Measurements from ENCODE around the gene MLLT1.

The MLLT1 gene

GRCh38 chr19:6269101-6269886 is 10.5 kb downstream of the MLLT1 start:
- Histone ChIP-seq H3K79me2 (ENCODE audit: control insufficient read depth, insufficient read depth, low read length, unreplicated experiment) (peaks cover 68% of the 10 kb centered on the region), H2AFZ (ENCODE audit: low read length, unreplicated experiment) (no peak overlapping the region), H3K4me3 (ENCODE audit: low read depth, low read length) (no peak overlapping the region), H3K27ac (ENCODE audit: low read depth, low read length) (no peak overlapping the region), H3K4me1 (ENCODE audit: control insufficient read depth, insufficient read depth, low read length, unreplicated experiment) (peaks cover 40% of the 10 kb centered on the region), H3K27me3 (ENCODE audit: insufficient read depth, low read length) (no peaks in the 10 kb centered on the region), H3K36me3 (ENCODE audit: insufficient read depth, low read length) (0 out of 2 replicates have a peak, but pooled peaks cover 3% of the 10 kb centered on the region)

GRCh38 chr19:6268382-6268771 is 11.4 kb downstream of the MLLT1 start:
- peaks cover 35% of the 10 kb centered on the region for H3K4me1 ChIP-seq (ENCODE audit: control insufficient read depth, insufficient read depth, low read length, unreplicated experiment)
- peaks cover 68% of the 10 kb centered on the region for H3K79me2 ChIP-seq (ENCODE audit: control insufficient read depth, insufficient read depth, low read length, unreplicated experiment)
- no peak overlapping the region for H2AFZ ChIP-seq (ENCODE audit: low read length, unreplicated experiment)
- 0 out of 2 replicates have a peak, but pooled peaks cover 3% of the 10 kb centered on the region for H3K36me3 ChIP-seq (ENCODE audit: insufficient read depth, low read length)
- no peak overlapping the region; the same call in 1 of the 2 replicates for H3K27ac ChIP-seq (ENCODE audit: low read depth, low read length)
- H3K27me3 ChIP-seq (ENCODE audit: insufficient read depth, low read length), result no peaks in the 10 kb centered on the region
- H3K4me3 ChIP-seq (ENCODE audit: low read depth, low read length), result no peak overlapping the region

- no peaks in the 10 kb centered on the region for H3K27me3 ChIP-seq (ENCODE audit: insufficient read depth, low read length)
- peaks cover 62% of the 10 kb centered on the region for H3K79me2 ChIP-seq (ENCODE audit: control insufficient read depth, insufficient read depth, low read length, unreplicated experiment)
- no peak overlapping the region for H2AFZ ChIP-seq (ENCODE audit: low read length, unreplicated experiment)
- no peak overlapping the region for H3K4me3 ChIP-seq (ENCODE audit: low read depth, low read length)
- H3K27ac ChIP-seq (ENCODE audit: low read depth, low read length), result no peak overlapping the region; the same call in 1 of the 2 replicates
- H3K4me1 ChIP-seq (ENCODE audit: control insufficient read depth, insufficient read depth, low read length, unreplicated experiment), result peaks cover 29% of the 10 kb centered on the region
- 0 out of 2 replicates have a peak, but pooled peaks cover 3% of the 10 kb centered on the region for H3K36me3 ChIP-seq (ENCODE audit: insufficient read depth, low read length)
Observed at GRCh38 chr19:6267552-6268381, 12.0 kb downstream of the MLLT1 start.

GRCh38 chr19:6264803-6265202 is 15.0 kb downstream of the MLLT1 start:
- no peaks in the 10 kb centered on the region for H3K27me3 ChIP-seq (ENCODE audit: insufficient read depth, low read length)
- no peak overlapping the region for H2AFZ ChIP-seq (ENCODE audit: low read length, unreplicated experiment)
- H3K79me2 ChIP-seq (ENCODE audit: control insufficient read depth, insufficient read depth, low read length, unreplicated experiment), result peaks cover 32% of the 10 kb centered on the region
- H3K27ac ChIP-seq (ENCODE audit: low read depth, low read length), result no peak overlapping the region
- H3K4me1 ChIP-seq (ENCODE audit: control insufficient read depth, insufficient read depth, low read length, unreplicated experiment), result peaks cover under 1% of the 10 kb centered on the region
- H3K36me3 ChIP-seq (ENCODE audit: insufficient read depth, low read length), result no peaks in the 10 kb centered on the region
- no peak overlapping the region for H3K4me3 ChIP-seq (ENCODE audit: low read depth, low read length)

- no peaks in the 10 kb centered on the region for H3K36me3 ChIP-seq (ENCODE audit: insufficient read depth, low read length)
- H3K4me3 ChIP-seq (ENCODE audit: low read depth, low read length), result no peak overlapping the region
- no peak overlapping the region for H2AFZ ChIP-seq (ENCODE audit: low read length, unreplicated experiment)
- peaks cover 28% of the 10 kb centered on the region for H3K79me2 ChIP-seq (ENCODE audit: control insufficient read depth, insufficient read depth, low read length, unreplicated experiment)
- no peaks in the 10 kb centered on the region for H3K4me1 ChIP-seq (ENCODE audit: control insufficient read depth, insufficient read depth, low read length, unreplicated experiment)
- no peak overlapping the region for H3K27ac ChIP-seq (ENCODE audit: low read depth, low read length)
- H3K27me3 ChIP-seq (ENCODE audit: insufficient read depth, low read length), result no peaks in the 10 kb centered on the region
Observed at GRCh38 chr19:6263735-6264444, 15.9 kb downstream of the MLLT1 start.

- H3K79me2 ChIP-seq (ENCODE audit: control insufficient read depth, insufficient read depth, low read length, unreplicated experiment), result peaks cover 28% of the 10 kb centered on the region
- no peaks in the 10 kb centered on the region for H3K36me3 ChIP-seq (ENCODE audit: insufficient read depth, low read length)
- no peaks in the 10 kb centered on the region for H3K4me1 ChIP-seq (ENCODE audit: control insufficient read depth, insufficient read depth, low read length, unreplicated experiment)
Observed at GRCh38 chr19:6263306-6263705, 16.5 kb downstream of the MLLT1 start.

GRCh38 chr19:6262519-6262918 is 17.3 kb downstream of the MLLT1 start:
- H2AFZ ChIP-seq (ENCODE audit: low read length, unreplicated experiment), result no peak overlapping the region
- no peak overlapping the region for H3K27ac ChIP-seq (ENCODE audit: low read depth, low read length)
- H3K27me3 ChIP-seq (ENCODE audit: insufficient read depth, low read length), result no peaks in the 10 kb centered on the region
- peaks cover 24% of the 10 kb centered on the region for H3K79me2 ChIP-seq (ENCODE audit: control insufficient read depth, insufficient read depth, low read length, unreplicated experiment)
- H3K4me1 ChIP-seq (ENCODE audit: control insufficient read depth, insufficient read depth, low read length, unreplicated experiment), result no peaks in the 10 kb centered on the region
- no peak overlapping the region for H3K4me3 ChIP-seq (ENCODE audit: low read depth, low read length)
- H3K36me3 ChIP-seq (ENCODE audit: insufficient read depth, low read length), result no peaks in the 10 kb centered on the region

More at GRCh38 chr19:6263306-6263705, 16.5 kb downstream of the MLLT1 start:
- no peak overlapping the region for H2AFZ ChIP-seq (ENCODE audit: low read length, unreplicated experiment)
- no peak overlapping the region for H3K27ac ChIP-seq (ENCODE audit: low read depth, low read length)
- no peak overlapping the region for H3K4me3 ChIP-seq (ENCODE audit: low read depth, low read length)
- H3K27me3 ChIP-seq (ENCODE audit: insufficient read depth, low read length), result no peaks in the 10 kb centered on the region

GRCh38 chr19:6261883-6262282 is 17.9 kb downstream of the MLLT1 start:
- H3K79me2 ChIP-seq (ENCODE audit: control insufficient read depth, insufficient read depth, low read length, unreplicated experiment), result peaks cover 20% of the 10 kb centered on the region
- no peak overlapping the region for H2AFZ ChIP-seq (ENCODE audit: low read length, unreplicated experiment)
- no peaks in the 10 kb centered on the region for H3K36me3 ChIP-seq (ENCODE audit: insufficient read depth, low read length)
- H3K4me1 ChIP-seq (ENCODE audit: control insufficient read depth, insufficient read depth, low read length, unreplicated experiment), result no peaks in the 10 kb centered on the region
- no peak overlapping the region for H3K27ac ChIP-seq (ENCODE audit: low read depth, low read length)
- H3K27me3 ChIP-seq (ENCODE audit: insufficient read depth, low read length), result no peaks in the 10 kb centered on the region
- H3K4me3 ChIP-seq (ENCODE audit: low read depth, low read length), result no peak overlapping the region

- Histone ChIP-seq H3K79me2 (ENCODE audit: control insufficient read depth, insufficient read depth, low read length, unreplicated experiment) (peaks cover 16% of the 10 kb centered on the region), H3K27me3 (ENCODE audit: insufficient read depth, low read length) (no peaks in the 10 kb centered on the region)
Observed at GRCh38 chr19:6260912-6261650, 18.7 kb downstream of the MLLT1 start.

GRCh38 chr19:6260376-6260775 is 19.4 kb downstream of the MLLT1 start:
- Histone ChIP-seq H3K27ac (ENCODE audit: low read depth, low read length) (no peak overlapping the region), H3K4me1 (ENCODE audit: control insufficient read depth, insufficient read depth, low read length, unreplicated experiment) (no peaks in the 10 kb centered on the region), H3K4me3 (ENCODE audit: low read depth, low read length) (no peak overlapping the region), H3K36me3 (ENCODE audit: insufficient read depth, low read length) (no peaks in the 10 kb centered on the region), H2AFZ (ENCODE audit: low read length, unreplicated experiment) (no peak overlapping the region), H3K27me3 (ENCODE audit: insufficient read depth, low read length) (no peaks in the 10 kb centered on the region), H3K79me2 (ENCODE audit: control insufficient read depth, insufficient read depth, low read length, unreplicated experiment) (peaks cover 20% of the 10 kb centered on the region)

More at GRCh38 chr19:6260912-6261650, 18.7 kb downstream of the MLLT1 start:
- Histone ChIP-seq H3K4me1 (ENCODE audit: control insufficient read depth, insufficient read depth, low read length, unreplicated experiment) (no peaks in the 10 kb centered on the region), H2AFZ (ENCODE audit: low read length, unreplicated experiment) (no peak overlapping the region), H3K36me3 (ENCODE audit: insufficient read depth, low read length) (no peaks in the 10 kb centered on the region), H3K27ac (ENCODE audit: low read depth, low read length) (no peak overlapping the region), H3K4me3 (ENCODE audit: low read depth, low read length) (no peak overlapping the region)
